Skeletal muscle cell (primary cell): ENCODE measurements around the gene XPO6.
"Not testable (repeated sequence)": the region's sequence is repeated elsewhere in the genome, so short reads cannot be mapped to it uniquely, and the experiment has no call there.

ENCODE experiments used
- DNase-seq: peaks from one replicate; pipeline ENCODE4 v3.0.0-alpha.2; 2010; ENCODE audit warnings: low read depth
- H3K4me3 ChIP-seq: 2 replicates; pipeline ENCODE4 v1.5.1; 2011; ENCODE audit warnings: low read depth, mild to moderate bottlenecking, control low read depth, low read length, moderate library complexity

XPO6 gene

GRCh38 chr16:28211758-28212531, at the start of gene XPO6:
Gene XPO6, minus strand, starts transcription at chr16:28211965. Its CDS starts 597 bp downstream, at chr16:28211368.
- peak; percentile 69 for DNase-seq
- peak within 1 kb of the TSS; percentile 73 for H3K4me3 ChIP-seq

GRCh38 chr16:28260193-28260592, 48.4 kb upstream of the XPO6 start:
- no peak overlapping the region for H3K4me3 ChIP-seq
- DNase-seq: no peak

GRCh38 chr16:28259781-28260150, 48.0 kb upstream of the XPO6 start:
- DNase-seq: no peak

GRCh38 chr16:28259091-28259780, 47.5 kb upstream of the XPO6 start:
- no peak for DNase-seq
- no peak overlapping the region for H3K4me3 ChIP-seq

More at GRCh38 chr16:28259781-28260150, 48.0 kb upstream of the XPO6 start:
- H3K4me3 ChIP-seq: no peak overlapping the region

- no peak for DNase-seq
- no peak overlapping the region for H3K4me3 ChIP-seq
These were observed 46.8 kb upstream of the XPO6 start for GRCh38 chr16:28258567-28258966.

- H3K4me3 ChIP-seq: no peak overlapping the region
- DNase-seq: no peak
These were observed 45.5 kb upstream of the XPO6 start for GRCh38 chr16:28257256-28257655.

GRCh38 chr16:28255838-28256237, 44.1 kb upstream of the XPO6 start:
- DNase-seq: no peak
- H3K4me3 ChIP-seq: no peak overlapping the region

- H3K4me3 ChIP-seq: no peak overlapping the region
- DNase-seq: no peak
These were observed 42.4 kb upstream of the XPO6 start for GRCh38 chr16:28254158-28254557.

- no peak for DNase-seq
These were observed 39.2 kb upstream of the XPO6 start for GRCh38 chr16:28250999-28251398.

GRCh38 chr16:28249483-28249882, 37.7 kb upstream of the XPO6 start:
- DNase-seq: not testable (repeated sequence)

More at GRCh38 chr16:28250999-28251398, 39.2 kb upstream of the XPO6 start:
- no peak overlapping the region for H3K4me3 ChIP-seq

GRCh38 chr16:28241924-28242323, 30.2 kb upstream of the XPO6 start:
- no peak for DNase-seq
- no peak overlapping the region for H3K4me3 ChIP-seq

More at GRCh38 chr16:28249483-28249882, 37.7 kb upstream of the XPO6 start:
- not testable (repeated sequence) for H3K4me3 ChIP-seq

GRCh38 chr16:28237754-28238357, 26.1 kb upstream of the XPO6 start:
- no peak for DNase-seq

GRCh38 chr16:28231763-28232162, 20.0 kb upstream of the XPO6 start:
- DNase-seq: no peak
- H3K4me3 ChIP-seq: no peak overlapping the region

More at GRCh38 chr16:28237754-28238357, 26.1 kb upstream of the XPO6 start:
- H3K4me3 ChIP-seq: no peak overlapping the region

GRCh38 chr16:28223909-28224308, 12.1 kb upstream of the XPO6 start:
- H3K4me3 ChIP-seq, DNase-seq: not testable (repeated sequence)

GRCh38 chr16:28219777-28220176, 8.0 kb upstream of the XPO6 start:
- H3K4me3 ChIP-seq, DNase-seq: not testable (repeated sequence)

GRCh38 chr16:28219282-28219681, 7.5 kb upstream of the XPO6 start:
- no peak overlapping the region for H3K4me3 ChIP-seq
- DNase-seq: no peak

- DNase-seq: no peak
- no peak overlapping the region for H3K4me3 ChIP-seq
These were observed 6.3 kb upstream of the XPO6 start for GRCh38 chr16:28218109-28218508.

- H3K4me3 ChIP-seq: no peak overlapping the region
- no peak for DNase-seq
These were observed 5.6 kb upstream of the XPO6 start for GRCh38 chr16:28217326-28217725.

- H3K4me3 ChIP-seq: no peak overlapping the region
- no peak for DNase-seq
These were observed 1.6 kb upstream of the XPO6 start for GRCh38 chr16:28213396-28213795.

GRCh38 chr16:28212532-28212873, 738 bp upstream of the XPO6 start:
- peak overlapping the region; percentile 73 for H3K4me3 ChIP-seq

More at GRCh38 chr16:28212532-28212873, 738 bp upstream of the XPO6 start:
- DNase-seq: no peak
